ENCODE results near the gene SPAST. TPM values are rescaled to one million over a fixed set of nuclear protein-coding genes. Genes with fewer than 3 reads are reported as not detected.

Gene SPAST
- total RNA-seq, 1 experiment from 2014 or later = 32.8 TPM

GRCh38 chr2:32135409-32135808, 72.1 kb downstream of the SPAST start:
- Histone ChIP-seq H2AFZ (ENCODE audit: low read length) (no peak overlapping the region), H2BK12ac (ENCODE audit: insufficient read length, low read depth, low read length) (no peak overlapping the region), H3K27ac (ENCODE audit: insufficient read length, low read depth, low read length) (no peak overlapping the region), H3K14ac (ENCODE audit: insufficient read depth, low read length) (no peak overlapping the region), H4K91ac (ENCODE audit: insufficient read length, low read depth, low read length) (no peak overlapping the region), H3K56ac (ENCODE audit: insufficient read length, low read depth, low read length) (no peak overlapping the region), H3K9me3 (ENCODE audit: control insufficient read depth, low read depth, low read length) (no peaks in the 10 kb centered on the region), H2BK5ac (ENCODE audit: insufficient read length, low read length) (no peak overlapping the region), H3K79me2 (ENCODE audit: insufficient read depth, low read length) (no peaks in the 10 kb centered on the region), H3K18ac (ENCODE audit: insufficient read length, low read depth, low read length) (no peak overlapping the region), H3K9ac (ENCODE audit: extremely low read depth, insufficient read length, low read length) (no peak overlapping the region), H2AK5ac (ENCODE audit: insufficient read length, low read length) (no peak overlapping the region), H3K4me1 (ENCODE audit: insufficient read depth, low read length) (no peaks in the 10 kb centered on the region), H2BK20ac (ENCODE audit: low read depth, low read length, poor library complexity, severe bottlenecking) (no peak overlapping the region), H3K4me2 (ENCODE audit: insufficient read depth, insufficient read length, low read length) (no peak overlapping the region), H3K27me3 (ENCODE audit: insufficient read depth, low read length) (no peaks in the 10 kb centered on the region), H2BK15ac (ENCODE audit: low read depth, low read length) (no peak overlapping the region), H4K20me1 (ENCODE audit: control insufficient read depth, insufficient read depth, insufficient read length) (no peaks in the 10 kb centered on the region), H2BK120ac (ENCODE audit: low read depth, low read length, poor library complexity, severe bottlenecking) (no peak overlapping the region), H4K8ac (replicated peaks; ENCODE audit: insufficient read length, low read depth, low read length) (no peak overlapping the region), H3K23ac (ENCODE audit: insufficient read length, low read depth, low read length) (no peak overlapping the region), H3K4ac (ENCODE audit: low read depth, low read length) (no peak overlapping the region), H3K23me2 (ENCODE audit: insufficient read length, low read depth, low read length, poor library complexity, severe bottlenecking) (no peaks in the 10 kb centered on the region), H3K79me1 (ENCODE audit: insufficient read depth, low read depth, low read length, poor library complexity, severe bottlenecking) (no peaks in the 10 kb centered on the region), H3T11ph (ENCODE audit: low read length) (no peak overlapping the region), H4K5ac (ENCODE audit: insufficient read length, low read depth, low read length) (no peak overlapping the region)
- Mint-ChIP-seq H3K4me3 (no peak overlapping the region), H3K36me3 (ENCODE audit: insufficient read depth in 1 of 3, low read depth in 3 of 3) (peaks cover 0 to 21% (median 13%) of the 10 kb centered on the region in 3 experiments; a peak in 3 of 7 replicates), H3K27ac (peak overlapping the region in 2 of 3 experiments; percentile 71 to 80; a peak in 3 of 7 replicates), H3K27me3 (ENCODE audit: low read depth) (no peaks in the 10 kb centered on the region), H3K9me3 (no peaks in the 10 kb centered on the region), H3K4me1 (no peaks in the 10 kb centered on the region)
- WGBS (ENCODE audit: extremely low coverage, insufficient read length, low lambda C conversion rate) = no CpG with 5 or more reads among the region's 8 CpGs
- peak; percentile 42; the same call in 1 of the 3 replicates for TF ChIP-seq CTCF (conservative IDR thresholded peaks at IDR 0.05)
- DNase-seq = no peak

Data from H9 (cell line).